Mesenchymal stem cell (in vitro differentiated cells and primary cell): ENCODE results near the gene SEC24A.
"Not testable (repeated sequence)": the region's sequence is repeated elsewhere in the genome, so short reads cannot be mapped to it uniquely, and the experiment has no call there.

Experiments
- DNase-seq: peaks from one replicate; pipeline ENCODE4 v3.0.0-alpha.2; 2013
- H2AFZ ChIP-seq: one replicate; pipeline ENCODE4 v1.6.1; 2013; ENCODE audit warnings: low read depth, mild to moderate bottlenecking, control low read depth, inconsistent platforms, low read length, moderate library complexity
- H2AK5ac ChIP-seq: 2 replicates; pipeline ENCODE4 v1.6.1; 2013; ENCODE audit warnings: low read length, moderate library complexity, mild to moderate bottlenecking, inconsistent platforms; ENCODE audit not compliant: severe bottlenecking
- H2BK120ac ChIP-seq: one replicate; pipeline ENCODE4 v1.6.1; 2013; ENCODE audit warnings: low read depth, mild to moderate bottlenecking, inconsistent platforms, low read length, moderate library complexity
- H2BK12ac ChIP-seq, 2 experiments: one replicate each; pipeline ENCODE4 v1.6.1; 2013; ENCODE audit warnings: inconsistent platforms in 2 of 2, low read length in 2 of 2, mild to moderate bottlenecking in 2 of 2, moderate library complexity in 2 of 2, control low read depth in 1 of 2
- H2BK15ac ChIP-seq: one replicate; pipeline ENCODE4 v1.6.1; 2013; ENCODE audit warnings: mild to moderate bottlenecking, low read depth, inconsistent platforms; ENCODE audit not compliant: poor library complexity, severe bottlenecking
- H2BK5ac ChIP-seq: 2 replicates; pipeline ENCODE4 v1.6.1; 2013; ENCODE audit warnings: low read depth, mild to moderate bottlenecking, low read length, control low read depth, inconsistent platforms; ENCODE audit not compliant: poor library complexity, severe bottlenecking
- H3K14ac ChIP-seq, 2 experiments: one replicate each; pipeline ENCODE4 v1.6.1; 2013; ENCODE audit warnings: inconsistent platforms in 2 of 2, low read length in 2 of 2, control low read depth in 1 of 2, mild to moderate bottlenecking in 1 of 2, moderate library complexity in 1 of 2
- H3K18ac ChIP-seq, 2 experiments: one replicate each; pipeline ENCODE4 v1.6.1; 2013; ENCODE audit warnings: inconsistent platforms in 2 of 2, low read length in 2 of 2, control low read depth in 1 of 2, low read depth in 1 of 2, mild to moderate bottlenecking in 1 of 2
- H3K23ac ChIP-seq, 2 experiments: one replicate each; pipeline ENCODE4 v1.6.1; 2013; ENCODE audit warnings: inconsistent platforms in 2 of 2, low read length in 2 of 2, mild to moderate bottlenecking in 2 of 2, moderate library complexity in 2 of 2, control low read depth in 1 of 2
- H3K27ac ChIP-seq: 2 replicates; pipeline ENCODE4 v1.5.1; 2013; ENCODE audit warnings: mild to moderate bottlenecking, moderate library complexity, low read length, control low read depth, inconsistent platforms; ENCODE audit not compliant: poor library complexity, severe bottlenecking
- H3K27me3 ChIP-seq, 2 experiments: 2 replicates each; pipeline versions ENCODE4 v1.6.1 to v1.7.0; 2013; ENCODE audit warnings: low read length in 2 of 2, mild to moderate bottlenecking in 2 of 2, moderate library complexity in 2 of 2, control low read depth in 1 of 2, inconsistent platforms in 1 of 2; ENCODE audit not compliant: control insufficient read depth in 1 of 2, insufficient read depth in 1 of 2
- H3K36me3 ChIP-seq, 2 experiments: 2 replicates each; pipeline versions ENCODE4 v1.6.1 to v1.7.0; 2013; ENCODE audit warnings: low read length in 2 of 2, control low read depth in 1 of 2, inconsistent platforms in 1 of 2, low read depth in 1 of 2, mild to moderate bottlenecking in 1 of 2; ENCODE audit not compliant: insufficient read depth in 2 of 2, control insufficient read depth in 1 of 2
- H3K4ac ChIP-seq, 2 experiments: one replicate each; pipeline ENCODE4 v1.6.1; 2013; ENCODE audit warnings: inconsistent platforms in 2 of 2, low read length in 2 of 2, mild to moderate bottlenecking in 2 of 2, moderate library complexity in 2 of 2, control low read depth in 1 of 2, low read depth in 1 of 2
- H3K4me1 ChIP-seq: 2 replicates; pipeline ENCODE4 v1.6.1; 2013; ENCODE audit warnings: low read depth, low read length, control low read depth; ENCODE audit not compliant: control insufficient read depth, insufficient read depth
- H3K4me2 ChIP-seq: 2 replicates; pipeline ENCODE4 v1.6.1; 2013; ENCODE audit warnings: low read length, mild to moderate bottlenecking, inconsistent platforms; ENCODE audit not compliant: poor library complexity, severe bottlenecking
- H3K4me3 ChIP-seq, 2 experiments: 2 replicates each; pipeline versions ENCODE4 v1.5.1 to v1.7.0; 2013; ENCODE audit warnings: low read length in 2 of 2, mild to moderate bottlenecking in 2 of 2, control low read depth in 1 of 2, low read depth in 1 of 2; ENCODE audit not compliant: insufficient read depth in 1 of 2
- H3K79me1 ChIP-seq: replicated peaks from 2 replicates; pipeline ENCODE4 v1.6.1; 2013; ENCODE audit warnings: mild to moderate bottlenecking, control low read depth, low read length, inconsistent platforms; ENCODE audit not compliant: poor library complexity, severe bottlenecking
- H3K9ac ChIP-seq: 2 replicates; pipeline ENCODE4 v1.7.0; 2013; ENCODE audit warnings: mild to moderate bottlenecking, low read length, moderate library complexity
- H3K9me3 ChIP-seq: 2 replicates; pipeline ENCODE4 v1.7.0; 2013; ENCODE audit warnings: mild to moderate bottlenecking, low read length; ENCODE audit not compliant: control insufficient read depth
- H4K8ac ChIP-seq: one replicate; pipeline ENCODE4 v1.6.1; 2013; ENCODE audit warnings: inconsistent platforms, mild to moderate bottlenecking, low read length, moderate library complexity
- H4K91ac ChIP-seq: one replicate; pipeline ENCODE4 v1.6.1; 2013; ENCODE audit warnings: mild to moderate bottlenecking, low read length, inconsistent platforms
- WGBS: methylation state at CpG from one replicate; pipeline ENCODE4 v1.1.7; 2013; ENCODE audit warnings: mixed read lengths; 5-methylcytosine and 5-hydroxymethylcytosine counted together

Gene SEC24A

DNA sequence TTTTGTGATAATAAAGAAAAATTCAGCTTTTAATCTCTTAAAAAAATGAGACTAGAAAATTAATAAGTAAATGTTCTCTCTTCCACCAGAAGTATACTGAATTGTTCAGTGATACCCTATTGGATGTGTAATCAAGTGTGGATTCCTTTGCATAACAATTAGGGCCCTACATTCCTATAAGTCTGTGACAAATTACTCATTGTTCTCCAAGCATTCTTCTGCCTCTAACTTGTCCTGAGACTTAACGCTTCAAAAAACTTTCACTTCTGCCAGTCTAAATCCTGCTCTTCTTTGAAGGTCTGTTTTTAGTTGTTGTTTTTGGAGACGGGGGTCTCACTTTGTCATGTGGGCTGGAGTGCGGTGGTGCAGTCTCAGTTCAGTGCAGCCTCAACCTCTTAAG, 100.8 kb downstream of the SEC24A start:
- Histone ChIP-seq H3K14ac (no peak overlapping the region), H3K79me1 (peaks cover 8% of the 10 kb centered on the region), H3K18ac (no peak overlapping the region), H2BK5ac (no peak overlapping the region), H2AK5ac (no peak overlapping the region), H2BK15ac (no peak overlapping the region), H3K27me3 (no peaks in the 10 kb centered on the region), H3K9ac (no peak overlapping the region), H2BK120ac (no peak overlapping the region), H4K8ac (no peak overlapping the region), H3K36me3 (peaks cover 5 to 41% of the 10 kb centered on the region in 2 experiments), H3K4me3 (no peak overlapping the region), H2BK12ac (no peak overlapping the region), H3K4ac (no peak overlapping the region), H3K9me3 (no peaks in the 10 kb centered on the region), H3K4me1 (no peaks in the 10 kb centered on the region), H3K4me2 (no peak overlapping the region), H3K27ac (no peak overlapping the region), H2AFZ (peak overlapping the region; percentile 39), H4K91ac (no peak overlapping the region), H3K23ac (no peak overlapping the region)
- no peak for DNase-seq
- WGBS: 100% methylated on average over 3 of the region's 3 CpGs

DNA sequence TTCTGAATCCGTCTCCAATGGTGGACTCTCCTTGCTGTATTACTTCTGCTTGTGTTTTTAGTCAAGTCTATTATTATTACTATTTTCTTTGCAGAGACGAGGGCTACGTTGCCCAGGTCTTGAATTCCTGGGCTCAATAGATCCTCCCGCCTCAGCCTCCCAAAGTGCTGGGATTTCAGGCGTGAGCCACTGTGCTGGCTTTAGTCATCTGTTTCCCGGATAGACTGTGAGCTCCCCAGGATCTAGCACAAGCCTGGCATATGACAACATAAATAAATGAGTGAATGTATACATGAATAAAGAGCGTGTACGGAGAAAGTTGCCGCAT, 109.6 kb downstream of the SEC24A start:
- H4K91ac ChIP-seq: no peak overlapping the region
- no peak overlapping the region for H3K4ac ChIP-seq
- H3K27me3 ChIP-seq: no peaks in the 10 kb centered on the region
- H2BK5ac ChIP-seq: no peak overlapping the region
- no peak overlapping the region for H3K14ac ChIP-seq
- no peaks in the 10 kb centered on the region for H3K79me1 ChIP-seq
- peak overlapping the region; percentile 84 for H4K8ac ChIP-seq
- peak overlapping the region; percentile 48 for H3K4me2 ChIP-seq
- H3K4me3 ChIP-seq: peak overlapping the region; percentile 55 to 98
- H3K9ac ChIP-seq: peak overlapping the region; percentile 96
- H3K18ac ChIP-seq: peak overlapping the region in 1 of 2 experiments; percentile 31
- DNase-seq: no peak
- peaks cover 1 to 7% of the 10 kb centered on the region in 2 experiments for H3K36me3 ChIP-seq
- no peak overlapping the region for H2BK120ac ChIP-seq
- H2BK12ac ChIP-seq: no peak overlapping the region
- no peak overlapping the region for H2AK5ac ChIP-seq
- no peak overlapping the region for H2BK15ac ChIP-seq
- no peak overlapping the region for H3K27ac ChIP-seq
- H2AFZ ChIP-seq: peak overlapping the region; percentile 43
- peaks cover 4% of the 10 kb centered on the region for H3K4me1 ChIP-seq
- no peaks in the 10 kb centered on the region for H3K9me3 ChIP-seq
- 34% methylated on average over 9 of the region's 9 CpGs for WGBS
- no peak overlapping the region for H3K23ac ChIP-seq

DNA sequence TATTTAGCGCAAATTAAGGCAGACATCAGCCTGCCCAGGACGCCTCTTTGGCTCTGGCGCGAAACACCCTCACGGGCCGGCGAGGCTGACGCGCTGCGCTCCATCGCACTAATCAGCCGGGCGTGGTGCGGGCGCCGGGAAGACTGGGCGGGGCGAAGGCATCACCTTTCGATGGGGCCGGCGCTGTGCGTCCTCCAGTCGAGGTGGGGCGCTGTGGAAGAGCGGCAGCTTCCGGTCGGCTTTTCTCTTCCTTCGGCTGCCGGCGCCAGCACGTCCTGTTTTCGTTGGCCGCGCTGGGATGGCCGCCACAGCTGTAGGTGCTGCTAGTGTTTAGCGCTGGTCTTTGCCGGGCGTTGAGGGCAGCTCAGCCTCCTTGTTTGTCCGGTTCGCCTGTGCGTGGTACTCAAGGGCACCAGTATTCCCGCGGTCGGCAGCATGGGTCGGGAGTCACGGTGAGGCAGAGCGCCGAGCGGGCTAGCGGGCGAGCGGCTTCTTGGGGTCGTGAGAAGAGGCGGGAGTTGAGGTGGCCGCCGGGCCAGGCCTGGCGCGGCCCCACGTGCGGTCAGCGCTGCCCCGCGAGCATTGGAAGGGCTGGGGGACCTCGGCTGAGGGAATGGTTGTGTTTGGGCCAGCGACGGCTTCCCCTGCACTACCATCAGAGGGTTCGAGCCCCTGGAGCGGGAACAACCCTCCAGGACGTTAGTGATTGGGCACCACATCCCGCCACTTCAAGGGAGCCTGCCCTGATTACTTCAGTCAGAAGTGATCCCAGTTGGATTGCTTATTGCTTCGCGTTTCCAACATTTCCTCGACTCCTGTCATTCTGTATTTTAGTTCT, 110.1 kb downstream of the SEC24A start, which contains the start of gene DDX46:
Gene DDX46 (plus strand): TSS at position 276 of the 838 bp plus-strand sequence. CDS start 160 bp downstream, at position 436.
- H4K91ac ChIP-seq: peak within 1 kb of the TSS; percentile 95
- peak within 1 kb of the TSS; percentile 68 for H2BK15ac ChIP-seq
- H3K4me2 ChIP-seq: peak within 1 kb of the TSS; percentile 62
- WGBS: 1% methylated on average over 72 of the region's 73 CpGs
- no peaks in the 10 kb centered on the region for H3K9me3 ChIP-seq
- peak within 1 kb of the TSS in 1 of 2 experiments; percentile 21 for H3K4ac ChIP-seq
- H3K4me3 ChIP-seq: peak within 1 kb of the TSS; percentile 90 to 98
- peak; percentile 95 for DNase-seq
- H2AK5ac ChIP-seq: no peak within 1 kb of the TSS
- H3K36me3 ChIP-seq: peaks cover 6 to 7% of the 10 kb centered on the region in 2 experiments
- peak within 1 kb of the TSS; percentile 98 for H4K8ac ChIP-seq
- H2BK12ac ChIP-seq: no peak within 1 kb of the TSS
- peak within 1 kb of the TSS; percentile 47 to 62 for H3K18ac ChIP-seq
- no peak within 1 kb of the TSS for H2BK5ac ChIP-seq
- H3K27ac ChIP-seq: peak within 1 kb of the TSS; percentile 63
- no peaks in the 10 kb centered on the region for H3K27me3 ChIP-seq
- peak within 1 kb of the TSS; percentile 96 for H3K9ac ChIP-seq
- no peak within 1 kb of the TSS for H2BK120ac ChIP-seq
- H3K4me1 ChIP-seq: peaks cover 4% of the 10 kb centered on the region
- peaks cover under 1% of the 10 kb centered on the region for H3K79me1 ChIP-seq
- H3K23ac ChIP-seq: peak within 1 kb of the TSS in 1 of 2 experiments; percentile 2
- peak within 1 kb of the TSS; percentile 67 for H2AFZ ChIP-seq
- peak within 1 kb of the TSS in 1 of 2 experiments; percentile 22 for H3K14ac ChIP-seq

DNA sequence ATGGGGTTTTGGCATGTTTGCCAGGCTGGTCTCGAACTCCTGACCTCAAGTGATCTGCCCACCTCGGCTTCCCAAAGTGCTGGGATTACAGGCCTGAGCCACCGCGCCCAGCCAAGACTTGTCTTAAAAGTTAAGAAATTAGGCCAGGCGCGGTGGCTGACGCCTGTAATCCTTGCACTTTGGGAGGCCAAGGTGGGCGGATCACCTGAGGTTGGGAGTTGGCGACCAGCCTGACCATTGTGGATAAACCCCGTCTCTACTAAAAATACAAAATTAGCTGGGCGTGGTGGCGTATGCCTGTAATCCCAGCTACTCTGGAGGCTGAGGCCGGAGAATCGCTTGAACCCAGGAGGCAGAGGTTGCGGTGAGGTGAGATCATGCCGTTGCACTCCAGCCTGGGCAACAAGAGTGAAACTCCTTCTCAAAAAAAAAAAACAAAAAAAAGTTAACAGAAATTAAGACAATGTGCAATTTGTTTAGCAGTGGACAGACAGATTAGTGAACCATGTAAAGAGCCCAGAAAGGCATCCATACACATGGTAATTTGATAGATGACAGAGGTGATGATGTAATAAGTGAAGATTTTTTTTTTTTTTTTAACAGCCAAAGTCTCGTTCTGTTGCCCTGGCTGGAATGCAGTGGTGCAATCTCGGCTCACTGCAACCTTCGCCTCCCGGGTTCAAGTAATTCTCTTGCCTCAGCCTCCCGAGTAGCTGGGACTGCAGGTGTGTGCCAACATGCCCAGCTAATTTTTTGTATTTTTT, 119.1 kb downstream of the SEC24A start:
- H4K91ac ChIP-seq, H2BK120ac ChIP-seq, H3K9me3 ChIP-seq, H3K4me3 ChIP-seq, H2BK15ac ChIP-seq, H2BK12ac ChIP-seq, H3K27ac ChIP-seq, H2AFZ ChIP-seq, H2AK5ac ChIP-seq, H3K9ac ChIP-seq, DNase-seq, H4K8ac ChIP-seq, H3K4me1 ChIP-seq, H3K18ac ChIP-seq, H3K4ac ChIP-seq, H3K14ac ChIP-seq, H3K27me3 ChIP-seq, H2BK5ac ChIP-seq, H3K4me2 ChIP-seq, H3K23ac ChIP-seq: not testable (repeated sequence)
- peaks cover 24% of the 10 kb centered on the region for H3K79me1 ChIP-seq
- peaks cover 50 to 81% of the 10 kb centered on the region in 2 experiments for H3K36me3 ChIP-seq
- 96% methylated on average over 19 of the region's 21 CpGs for WGBS
